GM19193 (cell line): ENCODE results near the gene IGFBPL1.

Experiments
- POLR2A ChIP-seq: IDR thresholded peaks from 4 replicates; pipeline ENCODE4 v1.6.1; 2011; ENCODE audit not compliant: insufficient read depth, insufficient read length; ENCODE audit errors: extremely low read depth

Gene IGFBPL1

DNA sequence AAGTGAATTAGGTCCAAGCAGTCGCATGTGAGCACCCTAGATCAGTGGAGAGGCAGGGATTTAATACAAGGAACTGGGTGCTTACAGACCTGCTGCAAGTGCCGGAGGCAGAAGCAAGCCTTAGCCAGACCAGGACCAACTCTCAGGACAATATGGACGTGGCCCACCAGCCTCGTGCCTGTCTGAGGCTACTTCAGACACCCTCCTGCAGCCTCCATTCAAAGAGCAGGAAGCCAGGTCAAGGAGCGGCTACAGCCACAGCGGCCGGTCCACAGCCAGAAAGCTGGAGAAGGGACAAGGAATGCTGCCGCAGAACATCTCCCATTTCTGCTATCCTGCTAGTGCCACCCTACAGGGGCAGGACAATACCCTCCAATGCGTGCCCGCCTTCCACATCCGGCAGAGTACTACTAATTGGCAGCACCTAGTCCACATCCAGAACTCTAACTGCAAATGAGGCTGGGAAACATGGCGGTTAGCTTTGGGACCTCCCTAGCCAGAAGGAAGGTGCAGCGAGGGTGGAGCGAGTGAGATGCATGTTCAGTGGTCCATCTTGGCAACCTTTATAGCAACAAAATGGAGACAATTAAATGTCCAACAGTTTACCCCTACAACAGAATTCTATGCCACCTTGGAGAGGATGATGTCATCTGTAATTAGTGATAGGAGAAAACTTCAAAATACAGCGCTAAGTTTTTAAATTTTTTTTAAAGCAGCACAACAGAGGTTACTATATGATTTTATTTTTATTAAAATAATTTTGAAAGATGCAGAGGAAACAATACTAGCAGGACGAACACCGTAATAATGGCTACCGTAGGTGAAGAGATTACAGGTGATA lies 32.8 kb downstream of the IGFBPL1 start:
- TF ChIP-seq POLR2A = no peak

DNA sequence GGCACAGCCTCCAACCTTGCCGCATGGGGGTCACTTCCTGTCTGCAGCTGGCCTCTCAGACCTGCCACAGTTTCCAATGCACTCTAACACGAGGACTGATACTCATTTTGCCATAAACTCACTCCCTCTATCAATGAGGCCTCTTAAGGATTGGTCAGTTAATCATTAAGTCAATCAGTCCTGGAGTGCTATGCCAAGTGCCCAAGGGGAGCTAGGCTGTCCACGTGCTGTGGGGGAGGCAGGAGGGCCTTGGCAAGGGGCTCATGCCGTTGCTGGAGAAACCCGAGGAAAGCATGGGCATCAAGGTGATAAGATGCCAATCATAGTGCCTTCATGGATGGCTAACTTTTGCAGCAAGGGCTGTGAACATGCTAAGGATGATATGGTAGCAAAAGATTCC lies 33.4 kb downstream of the IGFBPL1 start:
- no peak for TF ChIP-seq POLR2A

DNA sequence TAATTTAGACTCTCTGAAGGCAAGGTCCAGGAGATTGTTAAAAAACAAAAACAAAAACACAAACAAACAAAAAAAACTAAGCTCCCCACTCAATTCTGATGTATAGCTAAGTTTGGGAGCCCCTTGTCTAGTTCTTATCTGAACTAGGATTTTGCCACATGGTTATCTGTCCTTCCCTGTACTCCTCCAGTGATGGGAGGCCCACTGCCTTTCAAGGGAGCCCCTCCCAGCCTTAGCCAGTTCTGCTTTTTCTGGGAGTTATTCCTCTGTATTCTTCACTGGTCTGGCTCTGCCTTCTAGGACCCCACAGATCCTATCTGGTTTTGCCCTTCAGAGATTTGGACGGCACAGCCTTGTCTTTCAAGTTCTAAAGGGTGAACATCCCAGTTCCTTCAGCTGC lies 33.8 kb downstream of the IGFBPL1 start:
- no peak for TF ChIP-seq POLR2A

DNA sequence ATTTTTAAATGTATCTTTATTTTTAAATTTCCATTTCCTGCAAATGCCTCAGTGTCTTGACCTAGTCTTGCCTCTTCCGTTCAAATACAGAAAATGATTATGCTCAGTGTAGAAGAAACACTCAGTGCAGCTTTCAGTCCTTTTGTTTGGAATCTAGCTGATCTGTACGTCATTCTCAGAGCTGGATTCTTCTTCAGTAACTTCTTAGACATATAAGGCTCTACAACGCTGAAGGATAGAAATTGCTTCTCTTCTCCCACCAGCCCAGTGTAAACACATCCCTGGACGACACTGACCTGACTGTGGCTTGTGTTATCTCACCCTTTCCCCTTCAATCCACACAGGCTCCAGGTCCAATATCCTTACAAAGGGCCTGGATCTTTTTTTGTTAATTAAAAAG lies 34.9 kb downstream of the IGFBPL1 start:
- TF ChIP-seq POLR2A = no peak

DNA sequence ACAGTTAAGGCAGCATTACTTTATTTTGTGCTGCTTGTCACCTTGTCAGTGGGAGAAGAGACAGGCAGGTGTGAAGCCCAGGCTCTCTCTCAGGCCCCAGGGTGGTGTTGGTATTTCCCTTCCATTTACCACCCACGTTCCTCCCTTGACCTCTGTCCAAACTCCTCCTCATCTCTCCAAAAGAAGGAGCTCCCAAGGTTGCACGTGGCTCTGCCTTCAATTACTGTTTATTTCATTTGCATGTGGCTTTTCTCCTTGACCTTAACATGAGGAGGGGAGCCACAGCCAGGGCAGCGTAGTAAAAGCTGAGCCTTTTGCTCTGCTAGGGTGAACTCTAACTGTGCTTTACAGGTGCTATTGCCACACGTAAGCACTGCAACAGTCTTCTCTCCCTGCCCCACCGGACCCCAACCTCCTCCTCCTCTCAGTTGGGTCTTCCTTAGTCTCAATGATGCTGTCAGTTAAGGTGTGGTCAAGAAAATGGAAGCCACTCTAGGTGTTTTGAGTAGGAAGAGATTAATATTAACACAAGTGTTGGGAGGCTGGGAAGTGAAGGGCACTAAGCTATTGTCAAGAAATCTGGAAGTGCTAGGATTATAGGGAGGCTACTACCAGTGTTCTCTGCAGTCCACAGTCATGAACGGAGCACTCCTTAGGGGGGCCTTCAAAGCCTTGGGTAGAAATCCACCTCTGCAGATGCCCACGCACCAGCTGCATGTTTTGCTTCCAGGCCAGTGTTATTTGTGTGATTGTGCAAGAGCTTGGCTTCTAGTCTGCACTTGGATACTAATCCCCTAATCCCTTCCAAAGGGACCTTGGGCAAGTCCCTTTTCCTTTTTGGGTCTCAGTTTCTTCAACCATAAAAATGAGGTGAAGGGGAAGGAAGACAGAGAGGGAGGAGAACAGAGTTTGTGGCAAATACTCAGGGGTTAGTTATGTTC lies 35.7 kb downstream of the IGFBPL1 start:
- no peak for TF ChIP-seq POLR2A

DNA sequence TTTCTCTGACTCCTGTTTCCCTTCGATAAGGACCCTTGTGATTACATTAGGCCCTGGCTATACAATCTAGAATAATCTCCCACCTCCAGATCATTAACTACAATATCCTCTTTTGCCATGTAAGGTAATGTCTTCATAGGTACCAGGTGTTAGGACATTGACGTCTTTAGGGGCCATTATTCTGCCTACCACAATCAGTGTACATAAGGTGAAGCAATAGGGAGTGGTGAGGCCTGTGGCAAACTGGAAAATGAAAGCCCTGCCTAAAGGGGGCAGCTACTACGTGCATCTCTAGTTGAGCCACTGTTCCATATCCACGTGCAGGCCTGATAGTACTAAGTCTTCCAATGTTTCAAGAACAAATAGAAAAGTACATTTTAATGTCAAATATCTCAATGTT lies 36.5 kb downstream of the IGFBPL1 start:
- no peak for TF ChIP-seq POLR2A

DNA sequence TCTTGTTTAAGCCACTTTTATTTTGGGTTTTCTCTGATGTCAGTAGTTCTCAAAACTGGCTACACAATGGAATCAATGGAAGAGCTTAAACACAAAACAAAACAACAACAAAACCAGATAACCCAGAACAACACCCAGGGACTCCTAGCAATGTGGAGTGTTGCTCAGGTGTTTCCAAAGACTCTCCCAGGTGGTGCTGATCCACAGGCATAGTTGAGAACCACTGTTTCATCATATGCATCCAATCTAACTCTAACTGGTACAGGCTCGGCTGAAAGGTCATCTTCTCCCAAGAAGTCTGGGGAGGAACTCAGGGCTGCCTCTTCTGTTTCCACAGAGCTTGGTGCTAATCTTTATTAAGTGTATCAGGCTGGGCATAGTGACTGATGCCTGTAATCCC lies 37.2 kb downstream of the IGFBPL1 start:
- TF ChIP-seq POLR2A = no peak

DNA sequence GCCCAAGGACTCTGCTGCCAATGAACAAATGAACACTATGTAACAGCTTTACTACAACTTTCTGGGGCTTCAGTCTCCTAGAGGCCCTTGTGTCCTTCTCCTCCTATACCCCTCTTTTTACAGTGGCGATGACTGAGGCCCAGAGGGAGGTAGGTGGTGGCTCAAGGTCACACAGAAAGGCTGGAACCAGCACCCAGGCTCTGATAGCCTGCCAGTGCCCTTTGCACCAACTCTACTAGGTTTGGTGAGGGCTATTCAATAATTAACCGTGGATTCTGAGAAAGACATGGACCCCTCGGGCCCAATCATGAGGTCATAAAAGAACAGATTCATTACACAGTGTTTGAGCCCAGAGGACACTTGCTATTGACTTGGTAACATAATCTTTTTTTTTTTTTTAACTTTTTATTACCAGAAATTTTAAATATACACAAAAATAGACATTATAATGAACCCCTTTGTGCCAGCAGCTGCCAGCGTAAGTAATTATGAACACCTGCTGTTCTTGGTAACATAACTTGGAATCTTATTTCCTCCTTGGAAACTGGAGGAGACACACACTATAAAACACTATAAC lies 37.8 kb downstream of the IGFBPL1 start:
- no peak for TF ChIP-seq POLR2A

DNA sequence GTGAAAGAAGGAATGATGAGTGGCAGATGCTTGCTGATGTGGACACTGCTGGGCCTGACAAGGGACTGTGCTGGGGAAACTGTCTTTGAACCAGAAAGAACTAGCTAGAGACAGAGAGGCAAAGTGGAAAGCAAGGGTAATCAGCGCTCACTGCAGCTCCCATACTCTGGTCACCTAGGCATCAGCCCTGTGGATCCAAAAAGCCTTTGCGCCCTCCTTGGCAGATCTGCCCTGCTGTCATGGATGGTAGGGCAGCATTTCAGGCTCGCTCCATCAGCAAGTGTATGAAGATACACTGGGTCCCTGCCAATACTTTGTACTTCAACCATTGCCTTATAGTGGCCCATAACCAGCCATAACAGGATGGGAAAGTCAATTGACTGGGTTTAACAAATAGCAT lies 38.4 kb downstream of the IGFBPL1 start:
- no peak for TF ChIP-seq POLR2A

DNA sequence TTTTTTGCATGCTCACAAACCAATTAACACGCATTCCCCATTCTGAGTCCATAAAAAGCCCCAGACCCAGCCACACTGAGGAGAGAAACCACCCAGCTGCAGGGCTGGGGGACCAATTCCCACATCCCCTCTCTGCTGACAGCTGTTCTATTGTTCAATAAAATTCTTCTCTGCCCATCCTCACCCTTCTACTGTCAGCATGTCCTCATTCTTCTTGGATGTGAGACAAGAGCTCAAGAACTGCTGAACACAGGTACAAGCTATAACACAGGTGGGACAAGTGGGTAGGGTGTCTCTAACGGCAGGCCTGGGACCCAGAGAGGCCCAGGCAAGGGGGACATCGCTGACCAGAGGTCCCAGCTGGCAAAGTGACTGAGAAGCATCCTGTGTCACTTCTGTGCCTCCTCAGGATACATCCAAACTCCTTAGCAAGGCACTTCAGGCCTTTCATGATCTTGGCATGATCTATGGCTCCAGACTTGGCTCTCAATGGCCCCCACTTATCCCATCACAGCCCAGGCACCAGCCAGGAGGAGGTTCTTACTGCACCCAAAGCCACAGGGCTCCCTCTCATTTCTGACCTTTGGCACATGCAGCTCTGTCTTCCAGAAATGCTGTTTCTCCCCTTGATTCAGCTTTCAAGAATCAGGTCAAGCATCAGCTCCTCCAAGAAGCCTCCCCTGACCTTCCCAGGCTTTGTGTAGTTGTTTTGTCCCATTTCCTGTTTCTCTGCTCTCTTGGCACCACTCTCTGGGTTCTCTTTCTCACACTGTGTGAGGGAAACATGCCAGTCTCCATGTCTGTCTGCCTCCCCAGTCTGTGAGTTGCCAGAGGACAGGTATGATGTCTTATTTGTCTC lies 39.0 kb downstream of the IGFBPL1 start:
- TF ChIP-seq POLR2A = no peak

DNA sequence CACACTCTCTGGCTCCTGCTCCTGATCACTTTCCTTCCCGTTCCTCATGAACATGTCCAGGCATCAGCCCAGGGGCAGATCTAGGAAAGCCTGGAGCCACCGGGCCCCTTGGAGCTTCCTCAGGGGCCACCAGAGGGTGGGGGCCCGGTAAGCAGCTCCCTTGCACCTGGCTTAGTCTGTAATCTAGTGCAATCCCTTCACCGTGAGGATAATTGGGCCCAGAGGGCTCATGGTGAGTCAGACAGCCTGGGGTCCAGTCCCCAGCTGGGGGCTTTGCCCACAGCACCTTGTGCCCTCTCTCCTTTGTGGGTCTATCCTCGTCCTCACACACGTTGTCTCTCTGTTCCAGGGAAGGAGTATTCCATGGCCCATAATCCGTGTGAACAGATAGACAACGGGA lies 42.1 kb downstream of the IGFBPL1 start:
- no peak for TF ChIP-seq POLR2A

DNA sequence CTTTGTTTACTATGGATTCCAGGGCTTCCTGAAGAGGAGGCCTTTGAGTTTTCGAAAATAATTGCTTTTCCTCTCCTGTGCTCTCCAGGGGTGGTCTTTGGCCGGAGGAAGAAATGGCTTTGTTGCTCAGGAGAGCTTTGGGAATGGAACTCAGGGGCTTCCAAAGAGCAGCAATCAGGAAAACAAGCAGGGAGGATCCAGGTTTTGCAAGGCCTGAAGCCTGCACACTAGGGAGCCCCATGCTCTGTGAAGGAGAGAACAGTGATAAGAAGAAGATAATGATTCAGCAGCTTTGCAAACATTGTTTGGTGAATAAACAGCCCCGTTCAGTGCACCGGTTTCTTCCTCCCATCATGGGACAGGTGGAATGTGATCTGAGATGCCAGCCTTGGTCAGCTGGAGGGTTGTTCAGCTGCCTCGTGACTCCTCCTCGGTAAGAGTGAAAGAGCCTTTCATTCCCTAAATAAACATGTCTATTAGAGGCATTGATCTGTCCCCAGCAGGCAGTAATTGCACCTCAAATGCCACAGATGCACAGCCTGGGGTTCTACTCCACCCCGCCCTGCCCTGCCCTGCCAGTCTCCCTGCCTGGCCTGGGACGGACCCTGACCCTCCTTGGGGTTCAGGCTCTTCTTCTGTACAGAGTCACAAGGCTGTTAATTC lies 43.3 kb downstream of the IGFBPL1 start:
- TF ChIP-seq POLR2A = no peak

DNA sequence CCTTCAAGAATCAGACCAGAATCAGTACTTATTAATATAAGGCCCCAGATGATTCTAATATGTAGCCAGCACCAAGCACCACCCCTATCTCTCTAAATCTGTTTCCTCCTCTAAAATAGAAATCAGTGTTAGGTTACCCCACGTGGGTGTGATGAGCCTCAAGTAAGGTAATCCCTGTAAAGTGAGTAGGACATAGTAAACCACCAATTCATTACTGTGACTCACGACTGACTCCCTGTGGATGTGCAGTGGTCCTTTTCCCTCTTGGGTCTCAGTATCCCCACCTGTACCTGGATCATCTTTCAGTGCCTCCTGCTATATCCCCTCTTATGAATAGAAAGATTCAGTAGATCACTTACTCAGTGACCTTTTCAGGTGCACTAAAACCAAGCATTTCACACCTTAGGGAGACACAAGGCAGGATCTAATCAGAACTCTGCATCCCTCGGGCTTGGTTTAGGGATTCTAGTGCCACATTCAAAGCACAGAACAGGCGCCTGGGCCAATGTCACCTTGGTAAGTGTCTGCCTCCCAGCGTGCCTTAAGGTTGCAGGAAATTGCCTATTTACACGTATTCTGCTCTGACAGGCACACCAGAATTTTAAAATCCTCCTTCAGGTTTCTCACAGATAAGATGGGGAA lies 43.9 kb downstream of the IGFBPL1 start:
- no peak for TF ChIP-seq POLR2A

DNA sequence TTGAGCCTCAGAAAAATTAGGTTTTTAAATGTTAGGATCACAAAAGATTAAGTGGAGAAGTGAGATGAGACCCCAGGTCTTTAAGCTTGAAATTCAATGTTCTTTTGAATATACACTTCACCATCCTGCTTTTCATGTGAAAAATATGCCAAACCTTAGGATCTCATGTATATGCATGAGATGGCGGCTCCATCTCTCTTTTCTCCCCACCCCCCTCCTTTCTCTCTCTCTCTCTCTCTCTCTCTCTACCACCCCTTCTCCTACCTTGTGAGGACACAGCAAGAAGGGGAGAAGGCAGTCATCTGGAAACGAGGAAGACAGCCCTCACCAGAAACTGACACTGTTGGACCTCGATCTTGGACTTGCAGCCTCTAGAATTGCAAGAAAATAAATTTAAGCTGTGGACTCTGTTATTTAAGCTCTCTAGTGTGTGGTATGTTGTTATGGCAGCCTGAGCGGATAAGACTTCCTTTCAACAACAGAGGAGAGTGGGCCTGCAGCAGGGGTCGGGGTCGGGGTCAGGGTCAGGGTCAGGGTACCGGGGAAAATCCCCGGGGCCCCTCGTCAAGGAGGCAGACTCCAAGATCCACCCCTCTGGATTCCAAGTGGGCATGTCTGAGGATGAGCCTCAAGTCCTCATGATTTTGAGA lies 48.1 kb downstream of the IGFBPL1 start:
- TF ChIP-seq POLR2A = no peak

DNA sequence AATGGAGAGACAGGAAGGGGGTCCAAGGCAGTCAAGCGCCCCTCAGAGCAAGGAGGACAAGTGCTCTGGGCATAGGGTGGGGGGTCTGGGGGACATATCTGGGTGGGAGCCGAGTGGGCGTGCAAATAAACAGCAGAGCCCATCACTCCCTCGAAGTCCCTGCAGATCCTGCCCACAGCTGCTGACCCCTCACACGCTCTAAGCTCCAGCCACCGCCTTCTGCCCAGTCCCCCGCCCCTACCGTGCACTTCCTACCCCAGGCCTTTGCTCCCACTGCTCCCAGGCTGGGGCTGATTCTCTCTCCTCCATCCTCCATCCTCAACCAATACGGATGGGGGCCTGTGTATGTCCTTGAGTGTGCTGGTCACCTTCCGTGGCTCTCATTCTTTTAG lies 48.7 kb downstream of the IGFBPL1 start:
- no peak for TF ChIP-seq POLR2A
